Ovary (tissue), 3 donors: ENCODE results near the gene MINDY3.

ENCODE experiments used
- POLR2A ChIP-seq: fragments of 450-650 bp; IDR thresholded peaks from one replicate; pipeline ENCODE4 v1.6.1; 2017; ENCODE audit warnings: antibody characterized with exemption, mild to moderate bottlenecking, moderate library complexity
- TF ChIP-seq, protein P1 (sequence below), 3 donors: fragments of 450-650 bp in 2 of 3; fragments of 200-600 bp in 1 of 3; IDR thresholded peaks; one replicate each; pipeline versions ENCODE4 v1.5.1 to v1.8.0; 2016 to 2022; ENCODE audit warnings: antibody characterized with exemption in 3 of 3, mild to moderate bottlenecking in 1 of 3
- donor health status: DM: no; HTN: no; CAD: no.

DNA sequence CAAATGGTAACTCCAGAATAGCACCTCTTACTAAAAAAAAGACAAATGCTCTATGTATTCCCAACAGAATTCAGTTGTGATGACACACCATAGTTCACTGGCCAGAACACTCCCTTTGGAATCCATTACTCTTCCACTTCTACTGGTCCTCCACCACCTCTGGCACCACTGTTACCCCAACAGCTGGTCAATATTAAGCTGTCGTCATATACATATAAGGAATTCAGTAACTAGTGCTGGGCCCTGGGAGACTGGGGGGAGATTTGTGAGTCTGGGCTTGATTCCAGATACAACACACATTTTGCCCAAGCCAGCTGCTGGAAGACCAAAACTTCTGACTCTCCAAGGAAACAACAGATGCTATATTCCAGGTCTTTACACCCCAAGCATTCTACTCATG lies 114.6 kb downstream of the MINDY3 start:
- TF ChIP-seq, protein P1, sequence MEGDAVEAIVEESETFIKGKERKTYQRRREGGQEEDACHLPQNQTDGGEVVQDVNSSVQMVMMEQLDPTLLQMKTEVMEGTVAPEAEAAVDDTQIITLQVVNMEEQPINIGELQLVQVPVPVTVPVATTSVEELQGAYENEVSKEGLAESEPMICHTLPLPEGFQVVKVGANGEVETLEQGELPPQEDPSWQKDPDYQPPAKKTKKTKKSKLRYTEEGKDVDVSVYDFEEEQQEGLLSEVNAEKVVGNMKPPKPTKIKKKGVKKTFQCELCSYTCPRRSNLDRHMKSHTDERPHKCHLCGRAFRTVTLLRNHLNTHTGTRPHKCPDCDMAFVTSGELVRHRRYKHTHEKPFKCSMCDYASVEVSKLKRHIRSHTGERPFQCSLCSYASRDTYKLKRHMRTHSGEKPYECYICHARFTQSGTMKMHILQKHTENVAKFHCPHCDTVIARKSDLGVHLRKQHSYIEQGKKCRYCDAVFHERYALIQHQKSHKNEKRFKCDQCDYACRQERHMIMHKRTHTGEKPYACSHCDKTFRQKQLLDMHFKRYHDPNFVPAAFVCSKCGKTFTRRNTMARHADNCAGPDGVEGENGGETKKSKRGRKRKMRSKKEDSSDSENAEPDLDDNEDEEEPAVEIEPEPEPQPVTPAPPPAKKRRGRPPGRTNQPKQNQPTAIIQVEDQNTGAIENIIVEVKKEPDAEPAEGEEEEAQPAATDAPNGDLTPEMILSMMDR (IDR thresholded peaks at IDR 0.05), result no peak
- TF ChIP-seq POLR2A, result no peak
